Vagina (tissue), 2 donors: Measurements from ENCODE around the gene MAPK7.

Source experiments
- POLR2A ChIP-seq, 2 donors: fragments of 450-650 bp; IDR thresholded peaks; one replicate each; pipeline ENCODE4 v1.6.1; 2017; ENCODE audit warnings: antibody characterized with exemption in 2 of 2, mild to moderate bottlenecking in 2 of 2, moderate library complexity in 2 of 2
- POLR2AphosphoS5 ChIP-seq, 2 donors: sonication (generic); formaldehyde crosslinking; IDR thresholded peaks; one replicate each; pipeline ENCODE4 v1.9.0; 2017; ENCODE audit warnings: antibody characterized with exemption in 2 of 2, mild to moderate bottlenecking in 2 of 2, low read depth in 1 of 2; ENCODE audit not compliant: insufficient read depth in 1 of 2
- TF ChIP-seq, protein P1 (sequence below), 3 experiments: fragments of 450-650 bp in 2 of 3; fragments of 200-600 bp in 1 of 3; sonication (generic) in 1 of 3; IDR thresholded peaks; one replicate each; pipeline ENCODE4 v1.5.1; 2017 to 2019; ENCODE audit warnings: antibody characterized with exemption in 3 of 3, mild to moderate bottlenecking in 2 of 3, moderate library complexity in 2 of 3

DNA sequence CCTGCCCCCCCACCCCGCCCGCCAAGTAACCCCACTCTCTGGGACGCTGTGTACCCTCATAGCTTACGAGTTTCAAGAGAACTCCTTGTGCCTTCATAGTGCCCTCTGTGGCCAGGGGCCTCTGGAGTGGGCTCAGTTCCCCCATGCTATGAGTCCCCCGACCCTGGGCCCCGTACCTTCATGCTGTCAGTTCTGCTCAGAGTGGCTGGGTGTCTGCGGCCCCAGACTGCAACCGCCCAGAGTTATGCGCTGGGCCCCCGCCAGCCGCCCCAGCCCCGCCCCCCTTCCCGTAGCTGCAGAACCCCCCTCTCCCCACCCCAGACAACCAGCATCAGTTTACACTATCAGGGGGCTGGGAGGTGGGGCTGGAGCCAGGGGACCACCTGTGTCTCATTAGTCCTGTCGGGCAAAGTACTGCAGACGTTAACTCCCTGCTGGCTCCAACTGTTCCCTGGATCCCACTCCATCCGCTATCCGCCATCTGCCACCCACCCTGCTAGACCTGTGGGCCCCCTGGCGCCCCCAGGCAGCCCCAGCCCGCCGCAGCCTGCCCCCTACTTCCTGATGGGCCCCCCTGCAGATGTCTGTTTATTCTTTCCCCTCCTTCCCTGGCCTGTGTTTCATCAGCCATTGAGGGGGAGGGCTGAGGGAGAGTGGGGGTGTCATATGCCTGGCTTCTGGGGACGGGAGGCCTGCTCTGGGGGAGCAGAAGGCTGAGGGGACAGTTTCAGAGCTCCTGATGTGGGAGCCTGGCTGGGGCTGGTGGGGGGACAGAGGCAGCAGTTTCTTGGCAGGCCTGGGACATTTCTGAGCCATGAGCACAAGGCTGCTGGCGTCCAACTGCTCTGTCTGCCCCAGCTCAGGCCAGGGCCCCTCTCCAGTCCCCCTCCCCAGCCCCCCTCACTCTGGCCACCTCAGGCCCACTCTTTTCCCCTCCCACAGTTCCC, 8.9 kb downstream of the MAPK7 start, which contains the start of gene MFAP4:
- TF ChIP-seq, protein P1, sequence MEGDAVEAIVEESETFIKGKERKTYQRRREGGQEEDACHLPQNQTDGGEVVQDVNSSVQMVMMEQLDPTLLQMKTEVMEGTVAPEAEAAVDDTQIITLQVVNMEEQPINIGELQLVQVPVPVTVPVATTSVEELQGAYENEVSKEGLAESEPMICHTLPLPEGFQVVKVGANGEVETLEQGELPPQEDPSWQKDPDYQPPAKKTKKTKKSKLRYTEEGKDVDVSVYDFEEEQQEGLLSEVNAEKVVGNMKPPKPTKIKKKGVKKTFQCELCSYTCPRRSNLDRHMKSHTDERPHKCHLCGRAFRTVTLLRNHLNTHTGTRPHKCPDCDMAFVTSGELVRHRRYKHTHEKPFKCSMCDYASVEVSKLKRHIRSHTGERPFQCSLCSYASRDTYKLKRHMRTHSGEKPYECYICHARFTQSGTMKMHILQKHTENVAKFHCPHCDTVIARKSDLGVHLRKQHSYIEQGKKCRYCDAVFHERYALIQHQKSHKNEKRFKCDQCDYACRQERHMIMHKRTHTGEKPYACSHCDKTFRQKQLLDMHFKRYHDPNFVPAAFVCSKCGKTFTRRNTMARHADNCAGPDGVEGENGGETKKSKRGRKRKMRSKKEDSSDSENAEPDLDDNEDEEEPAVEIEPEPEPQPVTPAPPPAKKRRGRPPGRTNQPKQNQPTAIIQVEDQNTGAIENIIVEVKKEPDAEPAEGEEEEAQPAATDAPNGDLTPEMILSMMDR (IDR thresholded peaks at IDR 0.05): no peak
- TF ChIP-seq POLR2AphosphoS5 (IDR thresholded peaks at IDR 0.05; ENCODE audit: insufficient read depth in 1 of 2, low read depth in 1 of 2) (peak; percentile 11 to 75), POLR2A (IDR thresholded peaks at IDR 0.05) (no peak)
